ENCODE results near the gene SPAG16.

The SPAG16 gene

GRCh38 chr2:213411582-213412289 is 127.5 kb downstream of the SPAG16 start:
- no peak for DNase-seq

- no peak for DNase-seq
These were observed 130.8 kb downstream of the SPAG16 start for GRCh38 chr2:213415093-213415492.

GRCh38 chr2:213416832-213417231 is 132.6 kb downstream of the SPAG16 start:
- no peak for DNase-seq

GRCh38 chr2:213419980-213420379 is 135.7 kb downstream of the SPAG16 start:
- DNase-seq = no peak

GRCh38 chr2:213420828-213421385 is 136.6 kb downstream of the SPAG16 start:
- no peak for DNase-seq

GRCh38 chr2:213422211-213422610 is 137.9 kb downstream of the SPAG16 start:
- DNase-seq = no peak

- DNase-seq = no peak
These were observed 141.4 kb downstream of the SPAG16 start for GRCh38 chr2:213425618-213426017.

- no peak for DNase-seq
These were observed 145.3 kb downstream of the SPAG16 start for GRCh38 chr2:213429516-213429915.

- no peak for DNase-seq
These were observed 159.7 kb downstream of the SPAG16 start for GRCh38 chr2:213443921-213444320.

GRCh38 chr2:213451542-213452239 is 167.4 kb downstream of the SPAG16 start:
- DNase-seq = no peak

- no peak for DNase-seq
These were observed 171.2 kb downstream of the SPAG16 start for GRCh38 chr2:213455316-213456008.

GRCh38 chr2:213475433-213475832 is 191.2 kb downstream of the SPAG16 start:
- no peak for DNase-seq

GRCh38 chr2:213476641-213477040 is 192.4 kb downstream of the SPAG16 start:
- DNase-seq = no peak

GRCh38 chr2:213490087-213490486 is 205.8 kb downstream of the SPAG16 start:
- no peak for DNase-seq

GRCh38 chr2:213491376-213491775 is 207.1 kb downstream of the SPAG16 start:
- DNase-seq = no peak

GRCh38 chr2:213496226-213496625 is 212.0 kb downstream of the SPAG16 start:
- DNase-seq = no peak

- no peak for DNase-seq
These were observed 216.6 kb downstream of the SPAG16 start for GRCh38 chr2:213500881-213501280.

GRCh38 chr2:213524164-213524563 is 239.9 kb downstream of the SPAG16 start:
- DNase-seq = no peak

- DNase-seq = no peak
These were observed 253.3 kb downstream of the SPAG16 start for GRCh38 chr2:213537579-213537978.

- DNase-seq = no peak
These were observed 260.7 kb downstream of the SPAG16 start for GRCh38 chr2:213544940-213545339.

- DNase-seq = no peak
These were observed 261.2 kb downstream of the SPAG16 start for GRCh38 chr2:213545481-213545880.

- no peak for DNase-seq
These were observed 261.8 kb downstream of the SPAG16 start for GRCh38 chr2:213545964-213546475.

GRCh38 chr2:213551526-213551925 is 267.3 kb downstream of the SPAG16 start:
- DNase-seq = no peak
